ENCODE measurements around the gene GJD3.

DNA sequence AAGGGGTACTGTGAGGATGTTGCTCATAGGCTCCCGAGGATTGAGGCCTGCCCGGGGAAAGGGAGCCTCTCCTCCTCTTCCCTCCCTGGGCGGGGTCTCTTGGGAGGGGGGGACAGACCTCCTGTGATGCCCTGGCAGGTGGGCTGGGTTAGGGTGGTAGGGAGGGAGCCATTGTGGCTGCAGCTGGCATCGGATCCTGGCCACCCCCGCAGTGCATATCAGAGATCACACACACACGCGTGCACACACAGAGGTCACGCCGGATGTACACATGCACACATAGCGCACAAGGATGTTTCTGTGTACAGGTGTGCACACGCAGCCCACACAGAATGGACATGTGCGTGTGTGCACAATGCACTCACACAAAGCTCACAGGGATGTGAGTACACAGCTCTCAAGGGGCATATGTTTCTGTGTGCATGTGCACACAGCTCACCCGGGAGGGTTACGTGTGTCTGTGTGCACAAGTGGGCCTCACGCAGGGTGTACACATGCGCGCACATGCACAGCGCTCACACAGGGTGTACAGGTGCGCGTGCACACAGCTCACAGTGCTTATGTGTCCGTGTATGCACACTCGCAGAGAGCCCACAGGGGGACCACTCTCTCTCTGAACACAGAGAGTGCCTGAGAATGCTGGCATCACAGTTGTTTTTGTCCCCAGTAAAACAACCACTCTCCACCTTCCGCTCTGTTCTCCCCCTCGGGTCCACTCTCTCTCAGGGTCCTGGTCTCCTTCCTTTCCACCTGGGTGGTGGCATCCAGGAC, 2.4 kb downstream of the GJD3 start:
- TF ChIP-seq, protein P1, sequence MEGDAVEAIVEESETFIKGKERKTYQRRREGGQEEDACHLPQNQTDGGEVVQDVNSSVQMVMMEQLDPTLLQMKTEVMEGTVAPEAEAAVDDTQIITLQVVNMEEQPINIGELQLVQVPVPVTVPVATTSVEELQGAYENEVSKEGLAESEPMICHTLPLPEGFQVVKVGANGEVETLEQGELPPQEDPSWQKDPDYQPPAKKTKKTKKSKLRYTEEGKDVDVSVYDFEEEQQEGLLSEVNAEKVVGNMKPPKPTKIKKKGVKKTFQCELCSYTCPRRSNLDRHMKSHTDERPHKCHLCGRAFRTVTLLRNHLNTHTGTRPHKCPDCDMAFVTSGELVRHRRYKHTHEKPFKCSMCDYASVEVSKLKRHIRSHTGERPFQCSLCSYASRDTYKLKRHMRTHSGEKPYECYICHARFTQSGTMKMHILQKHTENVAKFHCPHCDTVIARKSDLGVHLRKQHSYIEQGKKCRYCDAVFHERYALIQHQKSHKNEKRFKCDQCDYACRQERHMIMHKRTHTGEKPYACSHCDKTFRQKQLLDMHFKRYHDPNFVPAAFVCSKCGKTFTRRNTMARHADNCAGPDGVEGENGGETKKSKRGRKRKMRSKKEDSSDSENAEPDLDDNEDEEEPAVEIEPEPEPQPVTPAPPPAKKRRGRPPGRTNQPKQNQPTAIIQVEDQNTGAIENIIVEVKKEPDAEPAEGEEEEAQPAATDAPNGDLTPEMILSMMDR (IDR thresholded peaks at IDR 0.05), result no peak
- no peak for TF ChIP-seq POLR2A (IDR thresholded peaks at IDR 0.05)
- no peak for TF ChIP-seq POLR2AphosphoS5 (IDR thresholded peaks at IDR 0.05)
- no peak for TF ChIP-seq EP300 (IDR thresholded peaks at IDR 0.05)
